ENCODE measurements around the gene APOO. TPM values are rescaled to one million over a fixed set of nuclear protein-coding genes. Genes with fewer than 3 reads are reported as not detected.
A peak's percentile ranks its signal among the peaks of the same experiment; 100 is the strongest.

The APOO gene
- total and polyA plus RNA-seq, 2 of the 13 experiments (the other 11 are each of a cell fraction or from before 2014, with no cell fraction given) = 9.7 to 22.1 TPM

- peak; percentile 36 for TF ChIP-seq MED1 (CRISPR knock-in tag; IDR thresholded peaks at IDR 0.05)
- peak; percentile 42; the same call in 1 of the 2 replicates for TF ChIP-seq HNF4G (IDR thresholded peaks at IDR 0.05; ENCODE audit: borderline replicate concordance, low read depth, low read length)
- TF ChIP-seq HNF4G (CRISPR knock-in tag; IDR thresholded peaks at IDR 0.05; ENCODE audit: borderline replicate concordance, low read depth) = no peak
- no peak for TF ChIP-seq SOX13 (IDR thresholded peaks at IDR 0.05)
- 0 out of 4 replicates have a peak, but pooled peaks of 1 of the 2 experiments have one; percentile 12 for TF ChIP-seq SOX13 (CRISPR knock-in tag; conservative IDR thresholded peaks at IDR 0.05 in 1 of 2, IDR thresholded peaks at IDR 0.05 in 1 of 2)
- TF ChIP-seq, protein P1, sequence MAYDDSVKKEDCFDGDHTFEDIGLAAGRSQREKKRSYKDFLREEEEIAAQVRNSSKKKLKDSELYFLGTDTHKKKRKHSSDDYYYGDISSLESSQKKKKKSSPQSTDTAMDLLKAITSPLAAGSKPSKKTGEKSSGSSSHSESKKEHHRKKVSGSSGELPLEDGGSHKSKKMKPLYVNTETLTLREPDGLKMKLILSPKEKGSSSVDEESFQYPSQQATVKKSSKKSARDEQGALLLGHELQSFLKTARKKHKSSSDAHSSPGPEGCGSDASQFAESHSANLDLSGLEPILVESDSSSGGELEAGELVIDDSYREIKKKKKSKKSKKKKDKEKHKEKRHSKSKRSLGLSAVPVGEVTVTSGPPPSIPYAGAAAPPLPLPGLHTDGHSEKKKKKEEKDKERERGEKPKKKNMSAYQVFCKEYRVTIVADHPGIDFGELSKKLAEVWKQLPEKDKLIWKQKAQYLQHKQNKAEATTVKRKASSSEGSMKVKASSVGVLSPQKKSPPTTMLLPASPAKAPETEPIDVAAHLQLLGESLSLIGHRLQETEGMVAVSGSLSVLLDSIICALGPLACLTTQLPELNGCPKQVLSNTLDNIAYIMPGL (CRISPR knock-in tag; IDR thresholded peaks at IDR 0.05; ENCODE audit: borderline replicate concordance in 1 of 2, low read depth in 1 of 2) = peak; percentile 49 to 69; a peak in 3 of 4 replicates
- TF ChIP-seq RNF2 (conservative IDR thresholded peaks at IDR 0.05; ENCODE audit: low read depth) = no peak
- 0 out of 2 replicates have a peak, but pooled peaks have one; percentile 35 for TF ChIP-seq ERF (CRISPR knock-in tag; IDR thresholded peaks at IDR 0.05)
- no peak for TF ChIP-seq ISX (CRISPR knock-in tag; conservative IDR thresholded peaks at IDR 0.05)
- TF ChIP-seq FOXA3 (CRISPR knock-in tag; IDR thresholded peaks at IDR 0.05) = 0 out of 2 replicates have a peak, but pooled peaks have one; percentile 12
- TF ChIP-seq, protein P2, sequence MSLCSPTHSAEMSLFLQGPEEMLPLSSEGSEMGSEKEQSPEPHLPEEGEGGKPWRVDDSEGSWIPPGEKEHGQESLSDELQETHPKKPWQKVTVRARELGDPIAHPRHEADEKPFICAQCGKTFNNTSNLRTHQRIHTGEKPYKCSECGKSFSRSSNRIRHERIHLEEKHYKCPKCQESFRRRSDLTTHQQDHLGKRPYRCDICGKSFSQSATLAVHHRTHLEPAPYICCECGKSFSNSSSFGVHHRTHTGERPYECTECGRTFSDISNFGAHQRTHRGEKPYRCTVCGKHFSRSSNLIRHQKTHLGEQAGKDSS (CRISPR knock-in tag; IDR thresholded peaks at IDR 0.05; ENCODE audit: borderline replicate concordance, low read depth) = no peak
- TF ChIP-seq HNRNPK (IDR thresholded peaks at IDR 0.05; ENCODE audit: low read depth, low read length, poor library complexity, severe bottlenecking) = no peak
- TF ChIP-seq, protein P3, sequence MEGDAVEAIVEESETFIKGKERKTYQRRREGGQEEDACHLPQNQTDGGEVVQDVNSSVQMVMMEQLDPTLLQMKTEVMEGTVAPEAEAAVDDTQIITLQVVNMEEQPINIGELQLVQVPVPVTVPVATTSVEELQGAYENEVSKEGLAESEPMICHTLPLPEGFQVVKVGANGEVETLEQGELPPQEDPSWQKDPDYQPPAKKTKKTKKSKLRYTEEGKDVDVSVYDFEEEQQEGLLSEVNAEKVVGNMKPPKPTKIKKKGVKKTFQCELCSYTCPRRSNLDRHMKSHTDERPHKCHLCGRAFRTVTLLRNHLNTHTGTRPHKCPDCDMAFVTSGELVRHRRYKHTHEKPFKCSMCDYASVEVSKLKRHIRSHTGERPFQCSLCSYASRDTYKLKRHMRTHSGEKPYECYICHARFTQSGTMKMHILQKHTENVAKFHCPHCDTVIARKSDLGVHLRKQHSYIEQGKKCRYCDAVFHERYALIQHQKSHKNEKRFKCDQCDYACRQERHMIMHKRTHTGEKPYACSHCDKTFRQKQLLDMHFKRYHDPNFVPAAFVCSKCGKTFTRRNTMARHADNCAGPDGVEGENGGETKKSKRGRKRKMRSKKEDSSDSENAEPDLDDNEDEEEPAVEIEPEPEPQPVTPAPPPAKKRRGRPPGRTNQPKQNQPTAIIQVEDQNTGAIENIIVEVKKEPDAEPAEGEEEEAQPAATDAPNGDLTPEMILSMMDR (CRISPR knock-in tag; IDR thresholded peaks at IDR 0.05) = peak; percentile 82
Observed at GRCh38 chrX:23901805-23902204, 5.9 kb downstream of the APOO start (continued).
